ENCODE data around the gene ATRN.

The ATRN gene

GRCh38 chr20:3686867-3687321 is 216.1 kb downstream of the ATRN start:
- Mint-ChIP-seq H3K27ac (peak overlapping the region; percentile 8 to 92 (median 72)), H3K4me3 (peak overlapping the region in 2 of 3 experiments; percentile 33), H3K27me3 (ENCODE audit: low read depth) (peaks cover 15% of the 10 kb centered on the region), H3K4me1 (peaks cover 44% of the 10 kb centered on the region), H3K36me3 (ENCODE audit: low read depth) (no peaks in the 10 kb centered on the region), H3K9me3 (no peaks in the 10 kb centered on the region)
- TF ChIP-seq, protein P1, sequence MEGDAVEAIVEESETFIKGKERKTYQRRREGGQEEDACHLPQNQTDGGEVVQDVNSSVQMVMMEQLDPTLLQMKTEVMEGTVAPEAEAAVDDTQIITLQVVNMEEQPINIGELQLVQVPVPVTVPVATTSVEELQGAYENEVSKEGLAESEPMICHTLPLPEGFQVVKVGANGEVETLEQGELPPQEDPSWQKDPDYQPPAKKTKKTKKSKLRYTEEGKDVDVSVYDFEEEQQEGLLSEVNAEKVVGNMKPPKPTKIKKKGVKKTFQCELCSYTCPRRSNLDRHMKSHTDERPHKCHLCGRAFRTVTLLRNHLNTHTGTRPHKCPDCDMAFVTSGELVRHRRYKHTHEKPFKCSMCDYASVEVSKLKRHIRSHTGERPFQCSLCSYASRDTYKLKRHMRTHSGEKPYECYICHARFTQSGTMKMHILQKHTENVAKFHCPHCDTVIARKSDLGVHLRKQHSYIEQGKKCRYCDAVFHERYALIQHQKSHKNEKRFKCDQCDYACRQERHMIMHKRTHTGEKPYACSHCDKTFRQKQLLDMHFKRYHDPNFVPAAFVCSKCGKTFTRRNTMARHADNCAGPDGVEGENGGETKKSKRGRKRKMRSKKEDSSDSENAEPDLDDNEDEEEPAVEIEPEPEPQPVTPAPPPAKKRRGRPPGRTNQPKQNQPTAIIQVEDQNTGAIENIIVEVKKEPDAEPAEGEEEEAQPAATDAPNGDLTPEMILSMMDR (IDR thresholded peaks at IDR 0.05; ENCODE audit: unreplicated experiment in 3 of 3) = peak in 1 of 3 experiments; percentile 22

DNA sequence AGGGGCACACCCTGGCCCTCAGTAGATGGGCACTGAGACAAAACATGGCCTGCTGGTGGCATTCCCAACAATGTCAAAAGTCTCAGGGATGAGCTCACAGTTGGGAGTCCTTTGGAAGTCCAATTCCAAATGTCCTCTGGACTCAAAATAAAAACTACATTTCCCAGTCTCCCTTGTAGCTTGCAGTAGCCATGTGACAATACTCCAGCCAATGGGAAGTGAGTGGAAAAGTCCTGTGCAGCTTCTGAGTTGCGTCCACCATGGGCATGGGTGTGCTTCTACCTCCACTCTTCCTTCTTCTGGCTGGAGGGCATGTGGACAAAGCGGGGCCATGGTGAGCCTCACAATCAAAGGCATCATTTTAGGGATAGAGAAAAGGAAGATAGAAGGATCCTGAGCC is 216.8 kb downstream of the ATRN start:
- Mint-ChIP-seq H3K36me3 (ENCODE audit: low read depth) (no peaks in the 10 kb centered on the region), H3K4me1 (peaks cover 44% of the 10 kb centered on the region), H3K27ac (peak overlapping the region in 2 of 3 experiments; percentile 56 to 72), H3K27me3 (ENCODE audit: low read depth) (peaks cover 15% of the 10 kb centered on the region), H3K9me3 (no peaks in the 10 kb centered on the region), H3K4me3 (no peak overlapping the region)
- TF ChIP-seq, protein P1 (IDR thresholded peaks at IDR 0.05; ENCODE audit: unreplicated experiment in 3 of 3) = no peak

- no peak overlapping the region for H3K4me3 Mint-ChIP-seq
- peaks cover 36% of the 10 kb centered on the region for H3K4me1 Mint-ChIP-seq
- H3K27ac Mint-ChIP-seq = no peak overlapping the region
- H3K36me3 Mint-ChIP-seq (ENCODE audit: low read depth) = no peaks in the 10 kb centered on the region
- no peaks in the 10 kb centered on the region for H3K9me3 Mint-ChIP-seq
- TF ChIP-seq, protein P1 (IDR thresholded peaks at IDR 0.05; ENCODE audit: unreplicated experiment in 3 of 3) = no peak
- peaks cover 8% of the 10 kb centered on the region for H3K27me3 Mint-ChIP-seq (ENCODE audit: low read depth)
Measured at GRCh38 chr20:3689978-3690377, 219.2 kb downstream of the ATRN start.

- TF ChIP-seq, protein P1 (IDR thresholded peaks at IDR 0.05; ENCODE audit: unreplicated experiment in 3 of 3) = no peak
Measured at GRCh38 chr20:3690413-3690812, 219.6 kb downstream of the ATRN start.

GRCh38 chr20:3691306-3691705 is 220.5 kb downstream of the ATRN start:
- Mint-ChIP-seq H3K9me3 (no peaks in the 10 kb centered on the region), H3K27ac (no peak overlapping the region), H3K4me3 (no peak overlapping the region), H3K36me3 (ENCODE audit: low read depth) (no peaks in the 10 kb centered on the region), H3K27me3 (ENCODE audit: low read depth) (no peaks in the 10 kb centered on the region), H3K4me1 (peaks cover 23% of the 10 kb centered on the region)
- TF ChIP-seq, protein P1 (IDR thresholded peaks at IDR 0.05; ENCODE audit: unreplicated experiment in 3 of 3) = no peak

More at GRCh38 chr20:3690413-3690812, 219.6 kb downstream of the ATRN start:
- no peak overlapping the region for H3K27ac Mint-ChIP-seq
- H3K36me3 Mint-ChIP-seq (ENCODE audit: low read depth) = no peaks in the 10 kb centered on the region
- no peaks in the 10 kb centered on the region for H3K9me3 Mint-ChIP-seq
- H3K4me3 Mint-ChIP-seq = no peak overlapping the region
- peaks cover 32% of the 10 kb centered on the region for H3K4me1 Mint-ChIP-seq
- H3K27me3 Mint-ChIP-seq (ENCODE audit: low read depth) = peaks cover 5% of the 10 kb centered on the region

DNA sequence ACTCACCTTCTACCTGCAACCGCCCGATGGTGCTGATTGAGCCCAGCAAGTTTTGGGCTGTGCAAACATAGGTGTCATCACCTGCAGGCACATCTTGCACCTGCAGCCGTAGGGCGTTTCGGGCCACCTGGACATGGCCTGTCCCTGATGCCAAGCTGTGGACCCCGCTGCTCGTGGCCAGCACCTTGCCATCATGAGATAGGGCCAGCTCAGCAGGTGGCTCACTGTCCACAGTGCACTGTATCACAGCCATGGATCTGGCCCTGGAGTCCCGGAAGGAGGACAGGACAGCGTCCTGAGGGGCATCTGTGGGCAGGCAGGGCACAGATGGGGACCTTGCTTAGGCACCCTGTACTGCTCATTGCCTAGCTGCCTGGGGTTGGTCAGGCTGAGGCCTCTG is 221.1 kb downstream of the ATRN start:
- Mint-ChIP-seq H3K27me3 (ENCODE audit: low read depth) (no peaks in the 10 kb centered on the region), H3K9me3 (no peaks in the 10 kb centered on the region), H3K4me1 (peaks cover 17% of the 10 kb centered on the region), H3K27ac (no peak overlapping the region), H3K4me3 (no peak overlapping the region), H3K36me3 (ENCODE audit: low read depth) (no peaks in the 10 kb centered on the region)
- TF ChIP-seq, protein P1 (IDR thresholded peaks at IDR 0.05; ENCODE audit: unreplicated experiment in 3 of 3) = no peak

Measured in nephron (organoid).